Memory B cell (primary cell): ENCODE data around the gene TMEM209.
"Not testable (repeated sequence)": the region's sequence is repeated elsewhere in the genome, so short reads cannot be mapped to it uniquely, and the experiment has no call there.

Source experiments
- ATAC-seq: fragments of 150-1000 bp; cut with Tn5 transposase; 2 replicates; pipeline ENCODE4 v1.10.0; 2021; ENCODE audit warnings: low read depth, mild to moderate bottlenecking, moderate library complexity
- DNase-seq, 2 donors: peaks; one replicate each; pipeline ENCODE4 v3.0.0; 2022; ENCODE audit warnings: low spot score in 2 of 2
- H3K27ac Mint-ChIP-seq: one replicate; pipeline ENCODE4 v1.8.0; 2022; ENCODE audit warnings: mild to moderate bottlenecking, moderate library complexity, mixed read lengths
- H3K27me3 Mint-ChIP-seq: one replicate; pipeline ENCODE4 v1.8.0; 2022; ENCODE audit warnings: mixed read lengths
- H3K36me3 Mint-ChIP-seq: one replicate; pipeline ENCODE4 v1.8.0; 2022; ENCODE audit warnings: mild to moderate bottlenecking, mixed read lengths
- H3K4me1 Mint-ChIP-seq: one replicate; pipeline ENCODE4 v1.8.0; 2022; ENCODE audit warnings: mixed read lengths
- H3K4me3 Mint-ChIP-seq: one replicate; pipeline ENCODE4 v1.8.0; 2022; ENCODE audit warnings: mild to moderate bottlenecking, moderate library complexity, mixed read lengths
- H3K9me3 Mint-ChIP-seq: one replicate; pipeline ENCODE4 v1.8.0; 2022; ENCODE audit warnings: mixed read lengths

The TMEM209 gene

DNA sequence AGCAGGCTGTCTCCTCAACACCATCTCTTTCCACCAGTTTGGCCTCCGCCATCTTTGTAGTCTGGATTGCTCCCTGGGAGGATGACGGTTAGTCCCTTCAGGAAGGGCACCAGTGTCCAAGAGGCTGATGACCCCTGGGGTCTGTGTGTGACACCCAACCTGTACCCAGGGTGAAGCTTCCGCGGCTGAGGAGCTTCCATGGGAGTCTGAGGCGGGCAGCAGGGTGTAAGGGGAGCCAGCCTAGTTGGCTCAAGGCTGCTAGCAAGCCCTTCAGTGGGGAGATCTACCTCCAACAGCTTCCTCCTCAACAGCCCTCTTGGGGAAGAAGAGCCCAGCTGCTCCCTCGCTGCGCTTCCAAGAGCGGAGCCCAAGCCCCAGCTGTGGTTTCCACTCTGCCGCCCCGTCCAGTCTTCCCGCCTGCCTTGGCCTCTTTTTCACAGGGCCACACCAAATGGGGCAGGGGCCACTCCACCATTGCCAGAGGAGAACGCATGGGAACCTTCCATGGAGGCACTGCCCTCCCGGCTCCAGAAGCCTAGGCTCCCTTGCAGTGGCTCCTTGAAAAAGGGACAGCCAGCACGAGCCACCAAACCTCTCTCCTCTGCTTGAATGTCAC is 57.4 kb downstream of the TMEM209 start:
- Mint-ChIP-seq H3K9me3 (no peaks in the 10 kb centered on the region), H3K4me1 (peaks cover 26% of the 10 kb centered on the region), H3K4me3 (no peak overlapping the region), H3K36me3 (no peaks in the 10 kb centered on the region), H3K27me3 (no peaks in the 10 kb centered on the region), H3K27ac (no peak overlapping the region)
- ATAC-seq (no peak), DNase-seq (no peak)

GRCh38 chr7:130146693-130147405 is 58.4 kb downstream of the TMEM209 start:
- H3K4me3 Mint-ChIP-seq: no peak overlapping the region
- peaks cover 29% of the 10 kb centered on the region for H3K4me1 Mint-ChIP-seq
- ATAC-seq: no peak
- no peak for DNase-seq
- no peak overlapping the region for H3K27ac Mint-ChIP-seq
- H3K36me3 Mint-ChIP-seq: no peaks in the 10 kb centered on the region
- no peaks in the 10 kb centered on the region for H3K9me3 Mint-ChIP-seq
- H3K27me3 Mint-ChIP-seq: no peaks in the 10 kb centered on the region

DNA sequence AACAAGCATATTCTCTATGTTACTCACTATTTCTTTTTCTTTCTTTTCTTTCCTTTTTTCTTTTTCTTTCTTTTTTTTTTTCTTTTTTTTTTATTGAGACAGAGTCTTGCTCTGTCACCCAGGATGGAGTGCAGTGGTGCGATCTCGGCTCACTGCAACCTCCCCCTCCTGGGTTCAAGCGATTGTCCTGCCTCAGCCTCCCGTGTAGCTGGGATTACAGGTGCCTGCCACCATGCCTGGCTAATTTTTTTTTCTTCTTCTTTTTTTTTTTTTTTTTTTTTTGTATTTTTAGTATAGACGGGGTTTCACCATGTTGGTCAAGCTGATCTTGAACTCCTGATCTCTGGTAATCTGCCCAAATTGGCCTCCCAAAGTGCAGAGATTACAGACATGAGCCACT is 59.1 kb downstream of the TMEM209 start:
- Mint-ChIP-seq H3K27ac (peak overlapping the region; percentile 63), H3K4me1 (peaks cover 32% of the 10 kb centered on the region)
- not testable (repeated sequence) for DNase-seq, H3K9me3 Mint-ChIP-seq, ATAC-seq, H3K36me3 Mint-ChIP-seq, H3K27me3 Mint-ChIP-seq, H3K4me3 Mint-ChIP-seq

DNA sequence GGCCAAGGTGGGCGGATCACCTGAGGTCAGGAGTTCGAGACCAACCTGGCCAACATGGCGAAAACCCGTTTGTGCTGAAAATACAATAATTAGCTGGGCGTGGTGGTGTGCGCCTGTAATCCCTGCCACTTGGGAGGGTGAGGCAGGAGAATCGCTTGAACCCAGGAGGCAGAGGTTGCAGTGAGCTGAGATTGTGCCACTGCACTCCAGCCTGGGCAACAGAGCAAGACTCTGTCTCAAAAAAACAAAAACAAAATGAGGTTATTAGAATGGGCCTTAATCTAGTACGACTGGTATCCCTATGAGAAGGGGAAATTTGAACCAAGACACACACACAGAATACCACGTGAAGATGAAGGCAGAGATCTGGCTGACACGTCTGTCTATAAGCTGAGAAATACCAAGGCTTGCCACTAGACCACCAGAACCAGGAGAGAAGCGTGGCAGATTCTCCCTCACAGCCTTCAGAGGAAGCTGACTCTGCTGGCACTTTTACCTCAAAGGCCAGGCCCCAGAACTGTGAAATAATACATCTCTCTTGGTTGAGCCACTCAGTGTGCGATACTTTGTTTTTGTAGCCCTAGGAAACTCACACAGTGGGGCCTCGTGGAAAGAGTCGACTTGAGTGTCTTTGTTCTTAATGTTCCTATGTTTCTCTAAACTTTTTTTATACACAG is 59.6 kb downstream of the TMEM209 start:
- Mint-ChIP-seq H3K4me3 (no peak overlapping the region), H3K4me1 (peaks cover 31% of the 10 kb centered on the region), H3K27me3 (no peaks in the 10 kb centered on the region), H3K9me3 (no peaks in the 10 kb centered on the region), H3K36me3 (no peaks in the 10 kb centered on the region), H3K27ac (peak overlapping the region; percentile 63)
- no peak for DNase-seq
- no peak for ATAC-seq

DNA sequence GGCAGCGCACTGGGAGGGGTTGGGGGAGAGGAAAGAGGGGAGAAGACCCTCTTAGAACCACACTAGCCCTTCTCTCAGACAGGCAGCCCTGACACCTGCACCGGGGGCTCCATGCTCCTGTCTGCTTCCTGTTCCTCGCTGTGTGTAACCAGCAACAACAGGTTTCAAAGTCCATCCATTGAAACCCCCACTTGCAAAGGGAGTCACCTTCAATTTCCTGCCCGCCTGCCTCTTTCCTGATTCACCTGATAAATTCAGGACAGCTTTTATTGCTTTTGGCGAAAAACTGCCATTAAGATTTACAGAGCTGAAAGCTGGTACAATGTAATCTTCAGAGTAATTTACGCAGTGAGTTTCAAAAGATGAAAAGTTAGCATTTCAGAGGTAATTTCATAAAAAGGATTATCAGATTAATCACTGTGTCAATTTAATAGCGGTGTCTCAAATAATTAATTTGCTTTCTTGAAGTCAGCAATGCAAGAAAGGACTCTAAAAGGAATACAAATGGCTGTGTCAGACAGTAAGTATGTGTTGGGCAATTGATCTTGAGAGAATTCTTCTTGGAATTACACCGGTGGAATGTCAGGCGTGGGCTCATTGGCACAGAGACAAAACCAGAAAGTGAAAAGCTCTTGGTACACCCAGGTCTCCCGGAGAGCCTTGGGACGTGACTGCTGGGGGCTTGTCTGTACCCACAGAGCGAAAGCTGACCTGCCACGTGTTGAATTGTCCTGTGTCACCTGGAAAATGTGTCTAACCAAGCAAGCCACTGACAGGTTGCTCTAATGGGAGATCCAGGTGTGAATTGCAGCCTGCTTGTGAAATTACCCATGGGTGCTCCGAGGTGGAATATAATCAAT is 60.7 kb downstream of the TMEM209 start:
- ATAC-seq (no peak), DNase-seq (no peak)
- H3K4me1 Mint-ChIP-seq: peaks cover 29% of the 10 kb centered on the region
- no peaks in the 10 kb centered on the region for H3K9me3 Mint-ChIP-seq
- H3K4me3 Mint-ChIP-seq: no peak overlapping the region
- peak overlapping the region; percentile 87 for H3K27ac Mint-ChIP-seq
- no peaks in the 10 kb centered on the region for H3K27me3 Mint-ChIP-seq
- H3K36me3 Mint-ChIP-seq: no peaks in the 10 kb centered on the region

- H3K27me3 Mint-ChIP-seq: no peaks in the 10 kb centered on the region
- DNase-seq: no peak
- peaks cover 26% of the 10 kb centered on the region for H3K4me1 Mint-ChIP-seq
- H3K27ac Mint-ChIP-seq: peak overlapping the region; percentile 87
- no peaks in the 10 kb centered on the region for H3K9me3 Mint-ChIP-seq
- no peak for ATAC-seq
- no peaks in the 10 kb centered on the region for H3K36me3 Mint-ChIP-seq
- no peak overlapping the region for H3K4me3 Mint-ChIP-seq
Measured at GRCh38 chr7:130143986-130144311, 61.3 kb downstream of the TMEM209 start.

DNA sequence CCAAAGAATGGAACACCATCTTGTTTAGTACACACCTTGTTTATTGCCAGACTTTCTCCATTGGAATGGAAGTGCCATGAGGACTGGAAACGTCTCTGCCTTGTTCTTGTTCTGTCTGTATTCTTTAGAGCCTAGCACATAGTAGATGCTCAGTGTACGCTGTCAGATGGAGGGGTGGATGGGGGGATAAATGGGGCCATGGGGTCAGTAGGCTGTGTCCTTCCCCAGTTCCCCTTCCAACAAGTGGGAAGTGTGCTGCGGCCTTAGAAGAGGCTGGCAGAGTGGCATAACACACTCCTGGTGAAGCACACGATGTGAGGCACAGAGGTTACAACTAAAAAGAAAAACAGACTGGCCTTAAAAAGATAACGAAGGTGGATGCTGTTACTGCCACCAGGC is 61.9 kb downstream of the TMEM209 start:
- no peaks in the 10 kb centered on the region for H3K36me3 Mint-ChIP-seq
- H3K4me1 Mint-ChIP-seq: peaks cover 26% of the 10 kb centered on the region
- no peak for DNase-seq
- H3K27me3 Mint-ChIP-seq: no peaks in the 10 kb centered on the region
- H3K27ac Mint-ChIP-seq: peak overlapping the region; percentile 87
- H3K9me3 Mint-ChIP-seq: no peaks in the 10 kb centered on the region
- H3K4me3 Mint-ChIP-seq: no peak overlapping the region
- ATAC-seq: no peak

- peaks cover 21% of the 10 kb centered on the region for H3K4me1 Mint-ChIP-seq
- no peak for DNase-seq
- H3K36me3 Mint-ChIP-seq: no peaks in the 10 kb centered on the region
- H3K4me3 Mint-ChIP-seq: peak overlapping the region; percentile 85
- H3K9me3 Mint-ChIP-seq: no peaks in the 10 kb centered on the region
- ATAC-seq: no peak
- no peaks in the 10 kb centered on the region for H3K27me3 Mint-ChIP-seq
- peak overlapping the region; percentile 87 for H3K27ac Mint-ChIP-seq
Measured at GRCh38 chr7:130142654-130143333, 62.4 kb downstream of the TMEM209 start.

- no peaks in the 10 kb centered on the region for H3K36me3 Mint-ChIP-seq
- peak overlapping the region; percentile 92 for H3K27ac Mint-ChIP-seq
- ATAC-seq (no peak), DNase-seq (no peak)
- peak overlapping the region; percentile 85 for H3K4me3 Mint-ChIP-seq
- H3K27me3 Mint-ChIP-seq: no peaks in the 10 kb centered on the region
- no peaks in the 10 kb centered on the region for H3K9me3 Mint-ChIP-seq
- peaks cover 21% of the 10 kb centered on the region for H3K4me1 Mint-ChIP-seq
Measured at GRCh38 chr7:130141884-130142653, 63.1 kb downstream of the TMEM209 start.

DNA sequence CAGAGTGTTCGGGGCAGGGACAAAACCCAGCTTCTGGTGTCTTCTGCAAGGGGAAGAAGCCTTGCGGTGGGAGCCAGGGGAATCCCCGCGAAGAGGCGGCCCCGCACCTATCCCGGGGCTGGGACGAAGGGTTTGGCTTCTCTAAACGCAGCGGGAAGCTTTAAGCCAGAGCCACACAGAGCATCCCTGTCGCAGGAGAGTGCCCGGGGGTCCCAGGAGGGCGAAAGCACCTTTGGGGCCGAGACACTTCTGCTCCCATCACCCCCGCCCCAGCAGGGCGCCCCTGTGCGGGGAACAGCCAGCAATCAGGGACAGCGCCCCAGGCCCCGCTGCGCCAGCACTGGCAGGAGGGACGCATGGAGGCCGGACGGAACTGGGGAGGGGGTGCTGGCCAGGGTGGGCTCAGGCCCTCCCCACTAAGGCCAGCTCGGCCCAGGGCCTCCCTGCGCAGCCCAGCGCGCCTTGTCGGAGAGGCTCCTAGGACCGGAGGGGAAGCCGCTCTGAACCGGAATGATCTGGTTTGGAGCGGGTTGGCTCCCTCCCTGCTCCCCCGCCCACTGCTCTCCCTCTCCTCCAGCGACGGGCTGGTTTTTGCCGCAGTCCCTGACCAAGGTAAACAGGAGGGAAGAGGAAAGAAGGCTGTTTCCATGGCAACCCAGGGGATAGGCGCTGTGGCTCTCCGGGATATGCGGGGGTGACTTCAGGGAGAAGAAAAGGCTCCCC is 63.9 kb downstream of the TMEM209 start:
- peak overlapping the region; percentile 85 for H3K4me3 Mint-ChIP-seq
- DNase-seq (peak; percentile 31 to 37), ATAC-seq (peak; percentile 86)
- peaks cover 21% of the 10 kb centered on the region for H3K4me1 Mint-ChIP-seq
- H3K27ac Mint-ChIP-seq: peak overlapping the region; percentile 92
- no peaks in the 10 kb centered on the region for H3K36me3 Mint-ChIP-seq
- H3K27me3 Mint-ChIP-seq: no peaks in the 10 kb centered on the region
- H3K9me3 Mint-ChIP-seq: no peaks in the 10 kb centered on the region

- Mint-ChIP-seq H3K4me1 (peaks cover 23% of the 10 kb centered on the region), H3K36me3 (peaks cover 3% of the 10 kb centered on the region), H3K27ac (peak overlapping the region; percentile 92), H3K27me3 (no peaks in the 10 kb centered on the region), H3K4me3 (peak overlapping the region; percentile 85), H3K9me3 (no peaks in the 10 kb centered on the region)
- ATAC-seq (no peak), DNase-seq (no peak)
Measured at GRCh38 chr7:130140551-130141160, 64.5 kb downstream of the TMEM209 start.

- ATAC-seq (no peak), DNase-seq (no peak)
- H3K27ac Mint-ChIP-seq: no peak overlapping the region
- H3K4me1 Mint-ChIP-seq: peaks cover 21% of the 10 kb centered on the region
- H3K36me3 Mint-ChIP-seq: peaks cover 6% of the 10 kb centered on the region
- H3K4me3 Mint-ChIP-seq: peak overlapping the region; percentile 39
- no peaks in the 10 kb centered on the region for H3K27me3 Mint-ChIP-seq
- no peaks in the 10 kb centered on the region for H3K9me3 Mint-ChIP-seq
Measured at GRCh38 chr7:130139193-130139960, 65.8 kb downstream of the TMEM209 start.
